Measurements from ENCODE around the gene ANKRD29. TPM values are rescaled to one million over a fixed set of nuclear protein-coding genes. Genes with fewer than 3 reads are reported as not detected.

Gene ANKRD29
- total RNA-seq, 1 experiment from 2014 or later, result 12.3 TPM

DNA sequence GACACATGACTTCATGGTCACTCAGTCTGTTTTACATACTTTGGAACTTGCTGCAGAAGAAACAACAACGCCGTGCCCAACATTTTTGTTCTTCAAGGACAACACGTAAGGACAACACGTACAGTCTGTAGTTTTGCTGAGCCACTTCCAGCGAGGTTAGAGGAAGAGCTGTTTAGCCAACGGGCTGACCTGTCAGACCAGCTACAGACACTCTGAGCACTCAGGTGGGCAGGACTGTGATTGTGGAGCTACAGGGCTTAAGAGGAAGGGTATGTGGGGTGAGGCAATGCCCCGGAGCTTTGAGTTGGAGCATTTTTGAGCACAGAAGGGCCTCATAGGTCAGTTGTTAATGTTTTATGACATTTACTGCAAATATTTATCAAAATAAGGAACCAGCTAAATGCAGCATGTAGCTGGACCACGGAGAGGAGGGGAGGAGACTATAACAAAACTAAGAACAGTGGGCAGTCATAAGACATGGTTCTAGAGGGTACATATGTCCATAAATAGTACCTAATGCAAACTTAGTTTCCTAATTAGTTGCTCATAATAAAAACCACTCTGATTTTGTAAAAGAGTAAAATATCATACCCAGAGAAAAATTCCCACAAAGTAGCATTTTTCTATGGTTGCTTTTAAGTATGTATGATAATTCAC lies 50.1 kb downstream of the ANKRD29 start:
- no peak for DNase-seq
- peaks cover 5% of the 10 kb centered on the region for H3K36me3 ChIP-seq
- H3K27me3 ChIP-seq, result no peaks in the 10 kb centered on the region
- H3K4me3 ChIP-seq, result no peak overlapping the region
- no peaks in the 10 kb centered on the region for H3K9me3 ChIP-seq

- peaks cover 5% of the 10 kb centered on the region for H3K36me3 ChIP-seq
- H3K9me3 ChIP-seq, result no peaks in the 10 kb centered on the region
- no peaks in the 10 kb centered on the region for H3K27me3 ChIP-seq
- DNase-seq, result no peak
- H3K4me3 ChIP-seq, result no peak overlapping the region
These were observed 53.2 kb downstream of the ANKRD29 start for GRCh38 chr18:23609390-23610023.

GRCh38 chr18:23608211-23608610 lies 54.5 kb downstream of the ANKRD29 start:
- H3K9me3 ChIP-seq, result no peaks in the 10 kb centered on the region
- no peaks in the 10 kb centered on the region for H3K27me3 ChIP-seq
- no peak for DNase-seq
- H3K4me3 ChIP-seq, result no peak overlapping the region
- peaks cover 5% of the 10 kb centered on the region for H3K36me3 ChIP-seq

DNA sequence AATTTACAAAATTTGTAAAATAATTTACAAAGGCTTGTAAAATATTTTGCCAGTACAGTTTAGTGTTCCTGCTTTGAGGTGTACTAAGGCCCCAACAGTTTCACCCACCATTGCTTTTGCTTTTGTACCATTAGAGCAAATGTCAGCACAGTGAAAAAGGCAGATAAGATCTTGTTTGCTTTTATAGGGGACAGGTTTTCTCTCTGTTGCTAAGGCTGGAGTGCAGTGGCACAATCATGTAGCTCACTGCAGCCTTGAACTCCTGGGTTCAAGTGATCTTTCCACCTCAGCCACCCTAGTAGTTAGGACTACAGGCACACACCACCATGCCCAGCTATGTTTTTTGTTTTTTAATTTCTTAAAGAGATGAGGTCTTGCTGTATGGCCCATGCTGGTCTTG lies 56.8 kb downstream of the ANKRD29 start:
- Histone ChIP-seq H3K9me3 (no peaks in the 10 kb centered on the region), H3K27me3 (no peaks in the 10 kb centered on the region), H3K36me3 (peaks cover 3% of the 10 kb centered on the region), H3K4me3 (no peak overlapping the region)
- no peak for DNase-seq

GRCh38 chr18:23599809-23600208 lies 62.9 kb downstream of the ANKRD29 start:
- H3K9me3 ChIP-seq, result no peaks in the 10 kb centered on the region
- H3K36me3 ChIP-seq, result no peaks in the 10 kb centered on the region
- H3K27me3 ChIP-seq, result no peaks in the 10 kb centered on the region
- H3K4me3 ChIP-seq, result no peak overlapping the region
- no peak for DNase-seq

- Histone ChIP-seq H3K36me3 (no peaks in the 10 kb centered on the region), H3K27me3 (no peaks in the 10 kb centered on the region), H3K4me3 (no peak overlapping the region), H3K9me3 (no peaks in the 10 kb centered on the region)
- no peak for DNase-seq
These were observed 66.5 kb downstream of the ANKRD29 start for GRCh38 chr18:23596183-23596582.

DNA sequence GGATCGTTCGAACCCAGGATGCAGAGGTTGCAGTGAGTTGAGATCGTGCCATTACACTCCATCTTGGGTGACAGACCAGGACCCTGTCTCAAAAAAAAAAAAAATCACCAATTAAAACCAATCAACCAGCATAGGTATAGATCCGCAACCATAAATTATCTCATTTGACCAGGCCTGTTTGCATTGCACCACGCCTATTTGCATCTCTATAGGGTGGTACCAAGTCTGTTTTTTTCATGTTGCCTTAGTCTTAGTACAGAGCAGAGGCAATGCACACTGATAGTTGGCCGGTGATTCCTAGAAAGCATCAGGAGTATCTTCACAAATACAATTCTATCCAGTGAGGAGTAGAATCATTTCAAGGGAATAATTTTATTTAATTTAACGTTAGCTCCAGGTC lies 67.1 kb downstream of the ANKRD29 start:
- Histone ChIP-seq H3K27me3 (no peaks in the 10 kb centered on the region), H3K4me3 (no peak overlapping the region), H3K9me3 (no peaks in the 10 kb centered on the region), H3K36me3 (no peaks in the 10 kb centered on the region)
- no peak for DNase-seq

DNA sequence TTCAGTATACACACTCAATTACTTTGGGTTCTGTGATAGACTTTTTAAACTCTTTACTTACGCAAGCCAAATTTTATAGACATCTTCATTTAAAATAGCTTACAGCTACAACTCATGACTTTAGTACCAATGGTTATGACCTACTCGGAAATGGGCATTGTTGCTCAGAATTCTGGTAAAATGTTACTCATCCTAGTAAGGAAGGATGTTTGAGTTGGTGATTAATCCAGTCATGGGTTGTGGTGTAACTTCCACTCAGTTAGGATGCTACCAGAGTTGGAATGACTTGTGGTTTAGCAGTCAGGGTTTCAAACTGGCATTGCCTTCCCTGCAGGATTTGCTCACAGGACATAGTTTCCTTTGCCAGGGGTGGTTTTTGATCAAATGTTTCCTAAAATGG lies 69.0 kb downstream of the ANKRD29 start:
- Histone ChIP-seq H3K27me3 (no peaks in the 10 kb centered on the region), H3K36me3 (no peaks in the 10 kb centered on the region), H3K9me3 (no peaks in the 10 kb centered on the region), H3K4me3 (no peak overlapping the region)
- DNase-seq, result peak; percentile 27

DNA sequence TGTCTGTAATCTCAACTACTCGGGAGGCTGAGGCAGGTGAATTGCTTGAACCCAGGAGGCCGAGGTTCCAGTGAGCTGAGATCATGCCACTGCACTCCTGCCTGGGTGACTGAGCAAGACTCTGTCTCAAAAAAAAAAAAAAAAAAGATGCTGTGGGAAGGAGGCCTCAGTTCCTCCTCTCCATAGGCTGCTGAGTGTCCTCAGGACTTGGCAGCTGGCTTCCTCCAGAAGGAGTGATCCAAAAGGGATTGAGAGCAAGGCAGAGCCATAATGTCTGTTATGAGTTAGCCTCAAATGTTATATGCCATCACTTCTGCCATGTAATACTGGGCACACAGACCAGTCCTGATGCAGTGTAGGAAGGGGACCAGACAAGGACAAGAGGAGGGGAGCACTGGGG lies 69.8 kb downstream of the ANKRD29 start:
- Histone ChIP-seq H3K9me3 (no peaks in the 10 kb centered on the region), H3K4me3 (no peak overlapping the region), H3K27me3 (no peaks in the 10 kb centered on the region), H3K36me3 (no peaks in the 10 kb centered on the region)
- DNase-seq, result no peak

DNA sequence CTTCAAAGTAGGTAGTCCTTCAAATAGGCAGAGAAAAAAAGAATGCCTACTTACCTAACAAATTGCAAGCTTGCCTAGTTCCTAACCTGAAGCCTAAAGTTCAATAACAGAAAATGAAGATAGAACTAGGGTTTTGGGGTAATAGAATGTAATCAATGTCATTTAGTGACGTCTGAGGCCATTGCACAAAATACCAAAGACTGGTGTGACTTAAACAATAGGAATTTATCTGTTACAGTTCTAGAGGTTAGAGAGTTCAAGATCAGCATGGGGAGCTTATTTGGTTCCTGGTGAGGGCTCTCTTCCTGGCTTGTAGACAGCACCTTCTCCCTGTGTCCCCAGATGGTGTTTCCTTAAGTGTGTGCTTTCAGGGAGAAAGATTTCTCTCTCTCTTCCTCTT lies 71.7 kb downstream of the ANKRD29 start:
- no peaks in the 10 kb centered on the region for H3K9me3 ChIP-seq
- H3K4me3 ChIP-seq, result no peak overlapping the region
- DNase-seq, result no peak
- no peaks in the 10 kb centered on the region for H3K27me3 ChIP-seq
- H3K36me3 ChIP-seq, result no peaks in the 10 kb centered on the region

GRCh38 chr18:23588836-23589560 lies 73.7 kb downstream of the ANKRD29 start:
- no peak overlapping the region for H3K4me3 ChIP-seq
- DNase-seq, result peak; percentile 65
- H3K36me3 ChIP-seq, result no peaks in the 10 kb centered on the region
- H3K27me3 ChIP-seq, result no peaks in the 10 kb centered on the region
- no peaks in the 10 kb centered on the region for H3K9me3 ChIP-seq

DNA sequence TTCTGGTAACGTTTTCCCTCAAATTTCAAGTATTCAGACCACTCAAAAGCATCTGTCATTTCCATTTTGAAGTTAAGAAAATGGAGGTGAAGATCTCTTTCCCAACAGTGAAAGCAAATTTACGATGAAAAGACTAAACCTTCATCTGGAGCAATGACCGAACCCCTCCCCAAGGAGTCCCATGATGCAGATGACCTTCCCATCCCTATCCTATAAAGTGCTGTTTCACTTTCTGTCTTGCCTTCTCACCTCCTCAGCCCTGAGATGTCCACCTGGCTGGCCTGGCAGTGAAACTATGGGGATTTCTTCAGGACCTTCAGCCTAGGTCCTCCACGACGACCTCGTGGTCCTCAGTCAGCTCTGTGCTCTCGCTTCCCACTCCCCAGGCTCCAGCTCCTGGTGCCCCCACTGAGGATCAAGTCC lies 75.5 kb downstream of the ANKRD29 start:
- Histone ChIP-seq H3K9me3 (no peaks in the 10 kb centered on the region), H3K36me3 (no peaks in the 10 kb centered on the region; the same call in 1 of the 2 replicates), H3K27me3 (no peaks in the 10 kb centered on the region), H3K4me3 (peak overlapping the region; percentile 74)
- no peak for DNase-seq

GRCh38 chr18:23586249-23587196 lies 76.2 kb downstream of the ANKRD29 start, which contains the start of gene NPC1:
NPC1 (minus strand) TSS chr18:23586506; CDS start chr18:23586343, 163 bp downstream.
- Histone ChIP-seq H3K36me3 (no peaks in the 10 kb centered on the region; the same call in 1 of the 2 replicates), H3K27me3 (no peaks in the 10 kb centered on the region), H3K9me3 (no peaks in the 10 kb centered on the region), H3K4me3 (peak within 1 kb of the TSS; percentile 74)
- DNase-seq, result peak; percentile 92

GRCh38 chr18:23585897-23586248 lies 76.8 kb downstream of the ANKRD29 start:
- DNase-seq, result no peak
- no peaks in the 10 kb centered on the region; the same call in 1 of the 2 replicates for H3K36me3 ChIP-seq
- H3K4me3 ChIP-seq, result peak overlapping the region; percentile 74
- no peaks in the 10 kb centered on the region for H3K9me3 ChIP-seq
- H3K27me3 ChIP-seq, result no peaks in the 10 kb centered on the region

DNA sequence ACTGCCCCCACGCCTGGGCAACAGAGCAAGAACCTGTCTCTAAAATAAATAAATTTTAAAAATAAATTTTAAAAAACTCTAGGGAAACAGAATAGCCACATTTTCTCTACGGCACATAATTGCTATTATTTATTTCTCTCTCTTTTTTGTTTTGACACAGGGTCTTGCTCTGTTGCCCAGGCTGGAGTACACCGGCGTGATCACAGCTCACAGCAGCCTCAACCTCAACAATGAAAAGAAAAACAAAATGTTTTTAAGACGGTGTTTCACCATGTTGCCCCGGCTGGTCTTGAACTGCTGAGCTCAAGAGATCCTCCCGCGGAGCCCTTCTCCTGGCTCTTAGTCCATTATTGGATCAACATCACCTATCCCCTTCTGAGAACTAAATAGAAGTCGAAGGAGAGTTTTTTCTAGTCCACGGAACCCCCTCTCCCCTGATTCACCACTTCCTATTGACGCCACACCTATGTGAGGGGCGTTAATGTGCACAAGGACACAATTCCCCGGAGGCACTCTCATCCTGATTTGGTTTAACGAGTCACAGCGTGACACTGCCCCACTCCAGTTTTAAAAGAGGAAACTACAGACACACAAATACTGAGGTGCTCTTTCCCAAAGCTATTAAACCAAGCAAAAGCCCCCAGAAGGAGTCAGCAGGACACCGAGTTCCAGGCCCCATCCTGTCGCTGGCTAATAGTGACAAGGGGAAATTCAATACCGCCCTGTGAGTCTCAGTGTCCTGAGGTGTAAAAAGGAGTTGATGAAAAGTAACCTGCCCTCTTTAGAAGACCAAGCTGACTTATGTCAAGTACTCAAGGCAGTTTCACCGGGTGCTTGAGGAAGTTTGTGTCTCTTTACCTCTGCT lies 77.5 kb downstream of the ANKRD29 start:
- no peaks in the 10 kb centered on the region for H3K27me3 ChIP-seq
- H3K9me3 ChIP-seq, result no peaks in the 10 kb centered on the region
- peak overlapping the region; percentile 74 for H3K4me3 ChIP-seq
- H3K36me3 ChIP-seq, result peaks cover 3% of the 10 kb centered on the region; the same call in 1 of the 2 replicates
- DNase-seq, result no peak

All from MG63 (cell line).